Loucy (cell line): ENCODE results near the gene NKAIN2.

Experiments
- H2AFZ ChIP-seq: fragments of 200-600 bp; sonication (generic); 2 replicates; pipeline ENCODE4 v1.6.0; 2016; ENCODE audit warnings: antibody characterized with exemption, mild to moderate bottlenecking, low read length, moderate library complexity
- H3F3A ChIP-seq: fragments of 200-600 bp; 2 replicates; pipeline ENCODE4 v1.6.0; 2016; ENCODE audit warnings: antibody characterized with exemption, low read depth, mild to moderate bottlenecking
- H3K27me3 ChIP-seq: fragments of 200-600 bp; sonication (generic); 2 replicates; pipeline ENCODE4 v1.6.1; 2014; ENCODE audit warnings: low read length, mild to moderate bottlenecking; ENCODE audit not compliant: insufficient read depth, poor library complexity, severe bottlenecking
- H3K36me3 ChIP-seq: fragments of 200-600 bp; sonication (generic); 2 replicates; pipeline ENCODE4 v1.6.1; 2016; ENCODE audit warnings: low read length; ENCODE audit not compliant: insufficient read depth
- H3K4me1 ChIP-seq: fragments of 200-600 bp; sonication (generic); 2 replicates; pipeline ENCODE4 v1.5.1; 2014; ENCODE audit warnings: low read length, mild to moderate bottlenecking; ENCODE audit not compliant: insufficient read depth, poor library complexity, severe bottlenecking
- H3K4me2 ChIP-seq: fragments of 200-600 bp; sonication (generic); 2 replicates; pipeline ENCODE4 v1.6.0; 2014; ENCODE audit warnings: antibody characterized with exemption, low read length, low read depth, mild to moderate bottlenecking; ENCODE audit not compliant: poor library complexity, severe bottlenecking
- H3K4me3 ChIP-seq: fragments of 200-600 bp; sonication (generic); 2 replicates; pipeline ENCODE4 v1.5.1; 2014; ENCODE audit warnings: low read length, mild to moderate bottlenecking, mixed read lengths; ENCODE audit not compliant: poor library complexity, severe bottlenecking
- H3K79me2 ChIP-seq: fragments of 200-600 bp; sonication (generic); 2 replicates; pipeline ENCODE4 v1.6.1; 2014; ENCODE audit warnings: low read length; ENCODE audit not compliant: insufficient read depth
- H3K9ac ChIP-seq: fragments of 200-600 bp; sonication (generic); 2 replicates; pipeline ENCODE4 v1.6.0; 2014; ENCODE audit warnings: mild to moderate bottlenecking, low read depth, low read length, moderate library complexity; ENCODE audit not compliant: poor library complexity, severe bottlenecking
- H3K9me2 ChIP-seq: fragments of 200-600 bp; sonication (generic); replicated peaks from 2 replicates; pipeline ENCODE4 v1.6.1; 2016; ENCODE audit warnings: low read depth, low read length, mixed read lengths
- H3K9me3 ChIP-seq: fragments of 200-600 bp; sonication (generic); 2 replicates; pipeline ENCODE4 v1.6.1; 2014; ENCODE audit warnings: mild to moderate bottlenecking, antibody characterized with exemption, low read length, low read depth; ENCODE audit not compliant: insufficient read depth
- H4K20me1 ChIP-seq: fragments of 200-600 bp; sonication (generic); 2 replicates; pipeline ENCODE4 v1.6.0; 2014; ENCODE audit warnings: antibody characterized with exemption, low read length, mild to moderate bottlenecking; ENCODE audit not compliant: insufficient read depth, poor library complexity, severe bottlenecking
- EZH2phosphoT487 ChIP-seq: fragments of 200-600 bp; IDR thresholded peaks from 2 replicates; pipeline ENCODE4 v1.6.1; 2018; ENCODE audit warnings: antibody characterized with exemption, mild to moderate bottlenecking, moderate library complexity, borderline replicate concordance
- TF ChIP-seq, protein P1 (sequence below): fragments of 200-600 bp; sonication (generic); conservative IDR thresholded peaks from 2 replicates; pipeline ENCODE4 v1.5.1; 2014; ENCODE audit warnings: mild to moderate bottlenecking, antibody characterized with exemption, low read length

Gene NKAIN2

GRCh38 chr6:124147621-124148020, 344.0 kb downstream of the NKAIN2 start:
- Histone ChIP-seq H3F3A (no peaks in the 10 kb centered on the region), H3K36me3 (no peaks in the 10 kb centered on the region), H3K9me2 (no peaks in the 10 kb centered on the region), H3K4me2 (no peak overlapping the region), H2AFZ (no peak overlapping the region), H3K4me1 (no peaks in the 10 kb centered on the region), H3K9ac (no peak overlapping the region), H3K4me3 (no peak overlapping the region), H3K27me3 (no peaks in the 10 kb centered on the region), H3K79me2 (no peaks in the 10 kb centered on the region), H4K20me1 (no peaks in the 10 kb centered on the region), H3K9me3 (no peaks in the 10 kb centered on the region)
- TF ChIP-seq EZH2phosphoT487 = no peak
- TF ChIP-seq, protein P1, sequence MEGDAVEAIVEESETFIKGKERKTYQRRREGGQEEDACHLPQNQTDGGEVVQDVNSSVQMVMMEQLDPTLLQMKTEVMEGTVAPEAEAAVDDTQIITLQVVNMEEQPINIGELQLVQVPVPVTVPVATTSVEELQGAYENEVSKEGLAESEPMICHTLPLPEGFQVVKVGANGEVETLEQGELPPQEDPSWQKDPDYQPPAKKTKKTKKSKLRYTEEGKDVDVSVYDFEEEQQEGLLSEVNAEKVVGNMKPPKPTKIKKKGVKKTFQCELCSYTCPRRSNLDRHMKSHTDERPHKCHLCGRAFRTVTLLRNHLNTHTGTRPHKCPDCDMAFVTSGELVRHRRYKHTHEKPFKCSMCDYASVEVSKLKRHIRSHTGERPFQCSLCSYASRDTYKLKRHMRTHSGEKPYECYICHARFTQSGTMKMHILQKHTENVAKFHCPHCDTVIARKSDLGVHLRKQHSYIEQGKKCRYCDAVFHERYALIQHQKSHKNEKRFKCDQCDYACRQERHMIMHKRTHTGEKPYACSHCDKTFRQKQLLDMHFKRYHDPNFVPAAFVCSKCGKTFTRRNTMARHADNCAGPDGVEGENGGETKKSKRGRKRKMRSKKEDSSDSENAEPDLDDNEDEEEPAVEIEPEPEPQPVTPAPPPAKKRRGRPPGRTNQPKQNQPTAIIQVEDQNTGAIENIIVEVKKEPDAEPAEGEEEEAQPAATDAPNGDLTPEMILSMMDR = no peak

GRCh38 chr6:124148236-124148957, 344.7 kb downstream of the NKAIN2 start:
- Histone ChIP-seq H3K4me2 (no peak overlapping the region), H3K4me1 (no peaks in the 10 kb centered on the region), H3F3A (no peaks in the 10 kb centered on the region), H3K27me3 (no peaks in the 10 kb centered on the region), H2AFZ (no peak overlapping the region), H3K4me3 (no peak overlapping the region), H3K9ac (no peak overlapping the region), H3K36me3 (no peaks in the 10 kb centered on the region), H3K9me3 (no peaks in the 10 kb centered on the region), H3K79me2 (no peaks in the 10 kb centered on the region), H4K20me1 (no peaks in the 10 kb centered on the region), H3K9me2 (no peaks in the 10 kb centered on the region)
- TF ChIP-seq EZH2phosphoT487 = no peak

- TF ChIP-seq, protein P1 = no peak
- TF ChIP-seq EZH2phosphoT487 = no peak
- Histone ChIP-seq H3K79me2 (no peaks in the 10 kb centered on the region), H4K20me1 (no peaks in the 10 kb centered on the region), H3K9ac (no peak overlapping the region), H3F3A (no peaks in the 10 kb centered on the region), H3K4me2 (no peak overlapping the region), H2AFZ (no peak overlapping the region), H3K9me3 (no peaks in the 10 kb centered on the region), H3K4me1 (no peaks in the 10 kb centered on the region), H3K4me3 (no peak overlapping the region), H3K27me3 (no peaks in the 10 kb centered on the region), H3K36me3 (no peaks in the 10 kb centered on the region), H3K9me2 (no peaks in the 10 kb centered on the region)
These were observed 346.0 kb downstream of the NKAIN2 start for GRCh38 chr6:124149646-124150045.

DNA sequence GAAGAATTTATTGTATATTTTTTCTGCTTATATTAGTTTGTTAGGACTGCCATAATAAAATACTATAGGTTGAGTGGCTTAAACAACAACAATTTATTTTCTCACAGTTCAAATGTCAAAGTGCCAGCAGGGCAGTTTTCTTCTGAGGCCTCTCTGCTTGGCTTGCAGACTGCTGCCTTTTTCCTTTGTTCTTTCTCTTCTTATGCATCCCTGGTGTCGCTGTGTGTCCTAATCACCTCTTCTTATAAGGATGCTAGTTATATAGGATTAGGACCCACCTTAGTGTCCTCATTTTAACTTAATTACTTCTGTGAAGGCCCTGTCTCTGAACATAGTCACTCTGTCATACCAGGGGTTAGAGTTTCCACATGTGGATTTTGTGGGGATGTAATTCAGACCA, 354.4 kb downstream of the NKAIN2 start:
- no peak for TF ChIP-seq EZH2phosphoT487
- TF ChIP-seq, protein P1 = no peak
- H3K4me1 ChIP-seq = no peaks in the 10 kb centered on the region
- no peaks in the 10 kb centered on the region for H3K79me2 ChIP-seq
- no peak overlapping the region for H3K4me2 ChIP-seq
- no peaks in the 10 kb centered on the region for H3K9me2 ChIP-seq
- no peaks in the 10 kb centered on the region for H4K20me1 ChIP-seq
- no peak overlapping the region for H3K4me3 ChIP-seq
- no peak overlapping the region for H2AFZ ChIP-seq
- H3K36me3 ChIP-seq = no peaks in the 10 kb centered on the region
- no peaks in the 10 kb centered on the region for H3K9me3 ChIP-seq
- no peaks in the 10 kb centered on the region for H3F3A ChIP-seq
- no peaks in the 10 kb centered on the region for H3K27me3 ChIP-seq
- H3K9ac ChIP-seq = no peak overlapping the region
